ENCODE data around the gene TBX4. TPM values are rescaled to one million over a fixed set of nuclear protein-coding genes. Genes with fewer than 3 reads are reported as not detected.

TBX4 gene
- total and polyA plus RNA-seq, 5 donors, result 0.11 TPM; not detected in 4

GRCh38 chr17:61482467-61482866, 30.2 kb downstream of the TBX4 start:
- no peaks in the 10 kb centered on the region for H3K4me1 ChIP-seq (ENCODE audit: control insufficient read depth, insufficient read depth, low read length)
- WGBS, result 87% methylated on average over 8 of the region's 8 CpGs
- ATAC-seq, result no peak
- DNase-seq, result no peak
- intact Hi-C loops (cut with DNase I), result no loop called here
- no peaks in the 10 kb centered on the region for H3K9me3 ChIP-seq (ENCODE audit: control insufficient read depth, low read length)
- no peaks in the 10 kb centered on the region for H3K27me3 ChIP-seq (ENCODE audit: control insufficient read depth, insufficient read depth)
- H3K4me3 ChIP-seq (ENCODE audit: low read length), result no peak overlapping the region
- no peak overlapping the region for H3K27ac ChIP-seq (ENCODE audit: low read length)

GRCh38 chr17:61483778-61484116, 31.5 kb downstream of the TBX4 start:
- no peak for DNase-seq
- no peak overlapping the region for H3K27ac ChIP-seq (ENCODE audit: low read length)
- no peaks in the 10 kb centered on the region for H3K27me3 ChIP-seq (ENCODE audit: control insufficient read depth, insufficient read depth)
- WGBS, result 53% methylated on average over 2 of the region's 2 CpGs
- ATAC-seq, result no peak
- no peaks in the 10 kb centered on the region for H3K4me1 ChIP-seq (ENCODE audit: control insufficient read depth, insufficient read depth, low read length)
- intact Hi-C loops (cut with DNase I), result no loop called here
- no peak overlapping the region for H3K4me3 ChIP-seq (ENCODE audit: low read length)
- H3K9me3 ChIP-seq (ENCODE audit: control insufficient read depth, low read length), result no peaks in the 10 kb centered on the region

GRCh38 chr17:61484174-61484573, 32.0 kb downstream of the TBX4 start:
- DNase-seq (no peak), ATAC-seq (no peak)
- Histone ChIP-seq H3K27me3 (ENCODE audit: control insufficient read depth, insufficient read depth) (no peaks in the 10 kb centered on the region), H3K9me3 (ENCODE audit: control insufficient read depth, low read length) (no peaks in the 10 kb centered on the region), H3K27ac (ENCODE audit: low read length) (no peak overlapping the region), H3K4me3 (ENCODE audit: low read length) (no peak overlapping the region), H3K4me1 (ENCODE audit: control insufficient read depth, insufficient read depth, low read length) (no peaks in the 10 kb centered on the region)
- 95% methylated on average over 5 of the region's 5 CpGs for WGBS
- intact Hi-C loops (cut with DNase I), result no loop called here

GRCh38 chr17:61485067-61485775, 33.0 kb downstream of the TBX4 start:
- ATAC-seq, result no peak
- WGBS, result 89% methylated on average over 8 of the region's 8 CpGs
- no peaks in the 10 kb centered on the region for H3K4me1 ChIP-seq (ENCODE audit: control insufficient read depth, insufficient read depth, low read length)
- no peaks in the 10 kb centered on the region for H3K9me3 ChIP-seq (ENCODE audit: control insufficient read depth, low read length)
- no peak overlapping the region for H3K27ac ChIP-seq (ENCODE audit: low read length)
- intact Hi-C loops (cut with DNase I), result no loop called here
- no peaks in the 10 kb centered on the region for H3K27me3 ChIP-seq (ENCODE audit: control insufficient read depth, insufficient read depth)
- no peak for DNase-seq
- no peak overlapping the region for H3K4me3 ChIP-seq (ENCODE audit: low read length)

GRCh38 chr17:61486135-61487120, 34.2 kb downstream of the TBX4 start:
- intact Hi-C loops (cut with DNase I), result no loop called here
- no peak overlapping the region for H3K27ac ChIP-seq (ENCODE audit: low read length)
- WGBS, result 58% methylated on average over 22 of the region's 22 CpGs
- no peak overlapping the region for H3K4me3 ChIP-seq (ENCODE audit: low read length)
- H3K4me1 ChIP-seq (ENCODE audit: control insufficient read depth, insufficient read depth, low read length), result no peaks in the 10 kb centered on the region
- H3K9me3 ChIP-seq (ENCODE audit: control insufficient read depth, low read length), result no peaks in the 10 kb centered on the region
- H3K27me3 ChIP-seq (ENCODE audit: control insufficient read depth, insufficient read depth), result no peaks in the 10 kb centered on the region
- DNase-seq (no peak), ATAC-seq (no peak)

- intact Hi-C loops (cut with DNase I), result no loop called here
- no peak overlapping the region for H3K27ac ChIP-seq (ENCODE audit: low read length)
- no peaks in the 10 kb centered on the region for H3K4me1 ChIP-seq (ENCODE audit: control insufficient read depth, insufficient read depth, low read length)
- H3K4me3 ChIP-seq (ENCODE audit: low read length), result no peak overlapping the region
- no peaks in the 10 kb centered on the region for H3K27me3 ChIP-seq (ENCODE audit: control insufficient read depth, insufficient read depth)
- no peak for ATAC-seq
- WGBS, result 58% methylated on average over 28 of the region's 28 CpGs
- no peak for DNase-seq
- no peaks in the 10 kb centered on the region for H3K9me3 ChIP-seq (ENCODE audit: control insufficient read depth, low read length)
Measured at GRCh38 chr17:61487161-61487988, 35.2 kb downstream of the TBX4 start.

- H3K4me3 ChIP-seq (ENCODE audit: low read length), result no peak overlapping the region
- H3K27ac ChIP-seq (ENCODE audit: low read length), result no peak overlapping the region
- H3K27me3 ChIP-seq (ENCODE audit: control insufficient read depth, insufficient read depth), result no peaks in the 10 kb centered on the region
- H3K4me1 ChIP-seq (ENCODE audit: control insufficient read depth, insufficient read depth, low read length), result no peaks in the 10 kb centered on the region
- intact Hi-C loops (cut with DNase I), result no loop called here
- WGBS, result 84% methylated on average over 9 of the region's 9 CpGs
- ATAC-seq (no peak), DNase-seq (no peak)
- H3K9me3 ChIP-seq (ENCODE audit: control insufficient read depth, low read length), result no peaks in the 10 kb centered on the region
Measured at GRCh38 chr17:61487989-61488595, 35.9 kb downstream of the TBX4 start.

GRCh38 chr17:61488878-61489718, 36.9 kb downstream of the TBX4 start:
- DNase-seq, result no peak
- Histone ChIP-seq H3K27me3 (ENCODE audit: control insufficient read depth, insufficient read depth) (no peaks in the 10 kb centered on the region), H3K9me3 (ENCODE audit: control insufficient read depth, low read length) (no peaks in the 10 kb centered on the region), H3K4me1 (ENCODE audit: control insufficient read depth, insufficient read depth, low read length) (no peaks in the 10 kb centered on the region), H3K27ac (ENCODE audit: low read length) (no peak overlapping the region), H3K4me3 (ENCODE audit: low read length) (no peak overlapping the region)
- WGBS, result 87% methylated on average over 16 of the region's 16 CpGs
- intact Hi-C loops (cut with DNase I), result no loop called here
- ATAC-seq, result no peak

GRCh38 chr17:61489719-61490490, 37.7 kb downstream of the TBX4 start:
- H3K4me3 ChIP-seq (ENCODE audit: low read length), result no peak overlapping the region
- no peaks in the 10 kb centered on the region for H3K27me3 ChIP-seq (ENCODE audit: control insufficient read depth, insufficient read depth)
- H3K4me1 ChIP-seq (ENCODE audit: control insufficient read depth, insufficient read depth, low read length), result no peaks in the 10 kb centered on the region
- intact Hi-C loops (cut with DNase I), result no loop called here
- 90% methylated on average over 12 of the region's 12 CpGs for WGBS
- no peaks in the 10 kb centered on the region for H3K9me3 ChIP-seq (ENCODE audit: control insufficient read depth, low read length)
- ATAC-seq (no peak), DNase-seq (no peak)
- H3K27ac ChIP-seq (ENCODE audit: low read length), result no peak overlapping the region
